ENCODE measurements around the gene SMCO4. TPM values are rescaled to one million over a fixed set of nuclear protein-coding genes. Genes with fewer than 3 reads are reported as not detected.

Gene SMCO4
- total and polyA plus RNA-seq, 2 of the 8 experiments (the other 6 are each of a cell fraction or from before 2014, with no cell fraction given) = 33.2 to 53.9 TPM

DNA sequence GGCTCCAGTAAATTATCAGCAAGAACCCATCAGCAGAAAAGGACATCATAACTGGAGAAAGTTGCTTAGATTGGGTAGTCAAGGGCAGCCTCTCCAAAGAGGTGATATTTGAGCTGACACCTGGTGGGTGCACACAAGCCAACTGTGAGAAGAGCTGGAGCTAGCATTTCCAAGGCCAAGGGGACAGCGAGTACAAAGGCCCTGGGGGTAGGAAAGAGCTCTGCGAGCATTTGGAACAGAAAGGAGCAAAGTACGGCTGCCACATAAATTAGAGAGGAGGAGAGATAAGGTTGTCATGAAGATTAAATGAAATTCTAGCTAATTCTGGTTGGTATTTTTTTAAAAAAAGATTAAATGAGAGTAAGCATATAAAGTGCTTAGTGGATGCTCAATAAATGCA lies 21.7 kb upstream of the SMCO4 start:
- H2BK12ac ChIP-seq (ENCODE audit: low read depth, low read length) = no peak overlapping the region
- no peak overlapping the region for H2BK20ac ChIP-seq (ENCODE audit: low read length)
- H4K8ac ChIP-seq (ENCODE audit: extremely low read depth, insufficient read depth, low read length) = no peak overlapping the region
- no peak overlapping the region for H2AK5ac ChIP-seq (ENCODE audit: low read depth, low read length)
- no peaks in the 10 kb centered on the region for H3K9me3 ChIP-seq (ENCODE audit: insufficient read depth in 2 of 2, low read depth in 1 of 2, low read length in 1 of 2)
- FAIRE-seq = no peak
- H3K9ac ChIP-seq (replicated peaks in 1 of 4; ENCODE audit: extremely low read depth in 1 of 4, low read depth in 3 of 4, low read length in 3 of 4) = no peak overlapping the region
- DNase-seq (ENCODE audit: low read depth in 1 of 2, low spot score in 2 of 2) = no peak
- no peak overlapping the region for H3K56ac ChIP-seq (replicated peaks; ENCODE audit: insufficient read length, low read depth, low read length)
- H4K91ac ChIP-seq (replicated peaks; ENCODE audit: insufficient read length, low read length) = no peak overlapping the region
- H4K5ac ChIP-seq (ENCODE audit: insufficient read length, low read depth, low read length) = no peak overlapping the region
- H2BK15ac ChIP-seq (ENCODE audit: low read length) = no peak overlapping the region
- H3K4me2 ChIP-seq (ENCODE audit: insufficient read depth in 1 of 2, low read depth in 2 of 2, low read length in 2 of 2) = no peak overlapping the region
- H3K36me3 ChIP-seq (ENCODE audit: control insufficient read depth in 2 of 4, insufficient read depth in 4 of 4, low read length in 3 of 4) = no peaks in the 10 kb centered on the region
- no peak overlapping the region for H2BK5ac ChIP-seq (ENCODE audit: low read depth, low read length)
- no peak overlapping the region for H3K4ac ChIP-seq (replicated peaks; ENCODE audit: insufficient read length, low read depth, low read length)
- no peak overlapping the region for H3K23ac ChIP-seq (ENCODE audit: insufficient read length)
- no peak overlapping the region for H3K18ac ChIP-seq (ENCODE audit: extremely low read depth, low read length)
- no peak for TF ChIP-seq RFX5 (IDR thresholded peaks at IDR 0.05; ENCODE audit: borderline replicate concordance, low read depth, low read length)
- TF ChIP-seq TCF12 (IDR thresholded peaks at IDR 0.05; ENCODE audit: low read depth, low read length) = no peak
- POLR2A ChIA-PET (ENCODE audit: partially characterized antibody) = no interaction called here
- CTCF ChIA-PET (ENCODE audit: partially characterized antibody) = interaction anchor here (1.0 to 1.1 kb wide), 3 partner anchors 18 to 72 kb away, joined by 3 to 4 read pairs (median 3); no protein-coding TSS in a partner anchor
- H3K27me3 ChIP-seq (replicated peaks in 1 of 4; ENCODE audit: control insufficient read depth in 3 of 4, extremely low read depth in 1 of 4, insufficient read depth in 3 of 4, low read length in 3 of 4) = no peaks in the 10 kb centered on the region
- no peak overlapping the region for H3K27ac ChIP-seq (ENCODE audit: low read depth, low read length)
- H3K4me3 ChIP-seq (ENCODE audit: extremely low read depth in 1 of 4, insufficient read depth in 2 of 4, low read depth in 3 of 4, low read length in 4 of 4) = no peak overlapping the region
- H2AFZ ChIP-seq (ENCODE audit: low read length) = no peak overlapping the region
- no peaks in the 10 kb centered on the region for H4K20me1 ChIP-seq (replicated peaks in 1 of 2; ENCODE audit: control insufficient read depth in 1 of 2, insufficient read depth in 2 of 2, low read length in 2 of 2)
- WGBS, 2 experiments (ENCODE audit: extremely low coverage in 1 of 2, insufficient coverage in 1 of 2, insufficient read length in 1 of 2, insufficient replicate concordance in 2 of 2, low coverage in 1 of 2, low lambda C conversion rate in 2 of 2, missing lambda C conversion rate in 1 of 2) = 92% methylated on average over 3 of the region's 3 CpGs; no CpG with 5 or more reads in 1 of the 2 experiments
- H3K79me1 ChIP-seq (ENCODE audit: low read depth, low read length) = no peaks in the 10 kb centered on the region
- H2BK120ac ChIP-seq (replicated peaks; ENCODE audit: low read depth, low read length) = no peak overlapping the region
- H3K4me1 ChIP-seq (replicated peaks in 1 of 4; ENCODE audit: control insufficient read depth in 3 of 4, insufficient read depth in 4 of 4, low read length in 3 of 4) = peaks cover 0 to 5% (median 3%) of the 10 kb centered on the region in 4 experiments; a peak in 3 of 7 replicates
- H3K79me2 ChIP-seq (ENCODE audit: control insufficient read depth in 1 of 2, insufficient read depth in 2 of 2, low read length in 2 of 2) = no peaks in the 10 kb centered on the region
- H3K14ac ChIP-seq (ENCODE audit: insufficient read length) = no peak overlapping the region
- no peaks in the 10 kb centered on the region for H3K23me2 ChIP-seq (ENCODE audit: low read depth, low read length)
